Measurements from ENCODE around the gene PRSS57.

Gene PRSS57

GRCh38 chr19:695352-695949, at the start of gene PRSS57:
Gene PRSS57, minus strand, starts transcription at chr19:695452. Its CDS starts 22 bp downstream, at chr19:695430.
- H3K36me3 ChIP-seq (replicated peaks; ENCODE audit: insufficient read depth, low read length): no peaks in the 10 kb centered on the region
- no peak within 1 kb of the TSS for H3K4me2 ChIP-seq (ENCODE audit: low read depth, low read length)
- no peak within 1 kb of the TSS for H3K27ac ChIP-seq (ENCODE audit: low read length)
- no peaks in the 10 kb centered on the region for H3K79me2 ChIP-seq (ENCODE audit: low read length)
- no peaks in the 10 kb centered on the region for H3K4me1 ChIP-seq (ENCODE audit: low read length)
- H2AFZ ChIP-seq (ENCODE audit: low read length): no peak within 1 kb of the TSS
- no peak within 1 kb of the TSS for H3K9ac ChIP-seq (ENCODE audit: low read length)
- no peaks in the 10 kb centered on the region for H3F3A ChIP-seq (ENCODE audit: insufficient read depth, low read length)
- no peaks in the 10 kb centered on the region for H4K20me1 ChIP-seq (ENCODE audit: insufficient read depth, low read length)
- no peaks in the 10 kb centered on the region for H3K9me3 ChIP-seq (replicated peaks; ENCODE audit: insufficient read depth, low read length)
- TF ChIP-seq EZH2phosphoT487 (IDR thresholded peaks at IDR 0.05; ENCODE audit: low read length): no peak
- TF ChIP-seq, protein P1, sequence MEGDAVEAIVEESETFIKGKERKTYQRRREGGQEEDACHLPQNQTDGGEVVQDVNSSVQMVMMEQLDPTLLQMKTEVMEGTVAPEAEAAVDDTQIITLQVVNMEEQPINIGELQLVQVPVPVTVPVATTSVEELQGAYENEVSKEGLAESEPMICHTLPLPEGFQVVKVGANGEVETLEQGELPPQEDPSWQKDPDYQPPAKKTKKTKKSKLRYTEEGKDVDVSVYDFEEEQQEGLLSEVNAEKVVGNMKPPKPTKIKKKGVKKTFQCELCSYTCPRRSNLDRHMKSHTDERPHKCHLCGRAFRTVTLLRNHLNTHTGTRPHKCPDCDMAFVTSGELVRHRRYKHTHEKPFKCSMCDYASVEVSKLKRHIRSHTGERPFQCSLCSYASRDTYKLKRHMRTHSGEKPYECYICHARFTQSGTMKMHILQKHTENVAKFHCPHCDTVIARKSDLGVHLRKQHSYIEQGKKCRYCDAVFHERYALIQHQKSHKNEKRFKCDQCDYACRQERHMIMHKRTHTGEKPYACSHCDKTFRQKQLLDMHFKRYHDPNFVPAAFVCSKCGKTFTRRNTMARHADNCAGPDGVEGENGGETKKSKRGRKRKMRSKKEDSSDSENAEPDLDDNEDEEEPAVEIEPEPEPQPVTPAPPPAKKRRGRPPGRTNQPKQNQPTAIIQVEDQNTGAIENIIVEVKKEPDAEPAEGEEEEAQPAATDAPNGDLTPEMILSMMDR (IDR thresholded peaks at IDR 0.05; ENCODE audit: low read length): no peak
- TF ChIP-seq EZH2 (optimal IDR thresholded peaks at IDR 0.05; ENCODE audit: low read depth, low read length): no peak
- no peak for DNase-seq
- no peak within 1 kb of the TSS for H3K4me3 ChIP-seq (ENCODE audit: low read length)
- peaks cover 85% of the 10 kb centered on the region for H3K27me3 ChIP-seq (replicated peaks; ENCODE audit: insufficient read depth, low read length)
- no peaks in the 10 kb centered on the region for H3K9me2 ChIP-seq (replicated peaks; ENCODE audit: insufficient read depth, low read length)

- Histone ChIP-seq H2AFZ (ENCODE audit: low read length) (no peak overlapping the region), H3K9ac (ENCODE audit: low read length) (no peak overlapping the region), H3F3A (ENCODE audit: insufficient read depth, low read length) (no peaks in the 10 kb centered on the region), H3K79me2 (ENCODE audit: low read length) (no peaks in the 10 kb centered on the region), H3K27ac (ENCODE audit: low read length) (no peak overlapping the region), H3K27me3 (replicated peaks; ENCODE audit: insufficient read depth, low read length) (peaks cover 85% of the 10 kb centered on the region), H4K20me1 (ENCODE audit: insufficient read depth, low read length) (no peaks in the 10 kb centered on the region), H3K36me3 (replicated peaks; ENCODE audit: insufficient read depth, low read length) (no peaks in the 10 kb centered on the region), H3K9me3 (replicated peaks; ENCODE audit: insufficient read depth, low read length) (no peaks in the 10 kb centered on the region), H3K4me3 (ENCODE audit: low read length) (no peak overlapping the region), H3K4me2 (ENCODE audit: low read depth, low read length) (no peak overlapping the region), H3K9me2 (replicated peaks; ENCODE audit: insufficient read depth, low read length) (no peaks in the 10 kb centered on the region), H3K4me1 (ENCODE audit: low read length) (no peaks in the 10 kb centered on the region; the same call in 1 of the 2 replicates)
- TF ChIP-seq EZH2phosphoT487 (IDR thresholded peaks at IDR 0.05; ENCODE audit: low read length) (no peak), EZH2 (optimal IDR thresholded peaks at IDR 0.05; ENCODE audit: low read depth, low read length) (no peak)
- TF ChIP-seq, protein P1 (IDR thresholded peaks at IDR 0.05; ENCODE audit: low read length): no peak
- DNase-seq: no peak
Measured at GRCh38 chr19:743168-743687, 48.0 kb upstream of the PRSS57 start.

GRCh38 chr19:742540-743075, 47.4 kb upstream of the PRSS57 start:
- H3K9me2 ChIP-seq (replicated peaks; ENCODE audit: insufficient read depth, low read length): no peaks in the 10 kb centered on the region
- no peaks in the 10 kb centered on the region for H3K9me3 ChIP-seq (replicated peaks; ENCODE audit: insufficient read depth, low read length)
- no peak overlapping the region for H3K4me3 ChIP-seq (ENCODE audit: low read length)
- H2AFZ ChIP-seq (ENCODE audit: low read length): no peak overlapping the region
- peaks cover 84% of the 10 kb centered on the region for H3K27me3 ChIP-seq (replicated peaks; ENCODE audit: insufficient read depth, low read length)
- no peaks in the 10 kb centered on the region for H4K20me1 ChIP-seq (ENCODE audit: insufficient read depth, low read length)
- H3K9ac ChIP-seq (ENCODE audit: low read length): no peak overlapping the region
- H3K4me2 ChIP-seq (ENCODE audit: low read depth, low read length): no peak overlapping the region
- no peaks in the 10 kb centered on the region for H3F3A ChIP-seq (ENCODE audit: insufficient read depth, low read length)
- no peak overlapping the region for H3K27ac ChIP-seq (ENCODE audit: low read length)
- no peaks in the 10 kb centered on the region for H3K79me2 ChIP-seq (ENCODE audit: low read length)
- H3K36me3 ChIP-seq (replicated peaks; ENCODE audit: insufficient read depth, low read length): no peaks in the 10 kb centered on the region
- no peak for DNase-seq
- no peak for TF ChIP-seq EZH2phosphoT487 (IDR thresholded peaks at IDR 0.05; ENCODE audit: low read length)
- no peak for TF ChIP-seq EZH2 (optimal IDR thresholded peaks at IDR 0.05; ENCODE audit: low read depth, low read length)
- TF ChIP-seq, protein P1 (IDR thresholded peaks at IDR 0.05; ENCODE audit: low read length): no peak
- no peaks in the 10 kb centered on the region; the same call in 1 of the 2 replicates for H3K4me1 ChIP-seq (ENCODE audit: low read length)
